Activated naive CD4-positive, alpha-beta T cell treated with Interleukin-2 at 50 U/mL for 16 hours (primary cell): Measurements from ENCODE around the gene HOXB2.
"Not testable (repeated sequence)": the region's sequence is repeated elsewhere in the genome, so short reads cannot be mapped to it uniquely, and the experiment has no call there.

Experiments used
- DNase-seq: peaks from one replicate; pipeline ENCODE4 v3.0.0-alpha.2; 2020

The HOXB2 gene

DNA sequence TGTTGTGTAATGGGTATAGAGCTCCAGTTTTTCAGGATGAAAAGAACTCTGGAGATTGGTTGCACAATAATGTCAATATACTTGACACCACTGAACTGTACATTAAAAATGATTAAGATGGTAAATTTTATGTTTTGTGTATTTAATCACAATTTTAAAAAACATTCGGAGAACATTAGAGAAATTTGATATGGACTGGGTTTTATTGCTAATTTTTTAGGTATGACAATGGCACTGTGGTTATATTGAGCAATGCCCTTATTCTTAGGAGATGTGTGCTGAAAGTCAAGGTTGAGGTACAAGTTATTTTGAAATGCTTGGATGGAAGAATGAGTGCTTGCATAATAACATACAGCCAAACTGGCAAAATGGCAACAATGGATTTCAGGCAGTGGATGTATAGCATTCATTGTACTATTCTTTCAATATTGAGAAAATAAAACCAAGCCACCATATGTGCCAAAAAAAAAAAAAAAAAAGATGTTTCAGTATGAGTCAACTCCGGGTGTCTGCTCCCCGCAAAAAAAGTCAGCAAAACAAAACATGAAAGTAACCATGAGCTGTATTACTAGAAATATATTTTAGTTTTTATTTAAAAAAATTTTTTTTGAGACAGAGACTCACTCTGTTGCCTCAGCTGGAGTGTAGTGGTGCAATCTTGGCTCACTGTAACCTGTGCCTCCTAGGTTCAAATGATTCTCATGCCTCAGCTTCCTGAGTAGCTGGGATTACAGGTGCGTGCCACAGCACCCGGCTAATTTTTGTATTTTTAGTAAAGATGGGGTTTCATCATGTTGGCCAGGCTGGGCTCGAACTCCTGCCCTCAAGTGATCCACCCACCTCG, 33.9 kb downstream of the HOXB2 start:
- peak; percentile 44 for DNase-seq

DNA sequence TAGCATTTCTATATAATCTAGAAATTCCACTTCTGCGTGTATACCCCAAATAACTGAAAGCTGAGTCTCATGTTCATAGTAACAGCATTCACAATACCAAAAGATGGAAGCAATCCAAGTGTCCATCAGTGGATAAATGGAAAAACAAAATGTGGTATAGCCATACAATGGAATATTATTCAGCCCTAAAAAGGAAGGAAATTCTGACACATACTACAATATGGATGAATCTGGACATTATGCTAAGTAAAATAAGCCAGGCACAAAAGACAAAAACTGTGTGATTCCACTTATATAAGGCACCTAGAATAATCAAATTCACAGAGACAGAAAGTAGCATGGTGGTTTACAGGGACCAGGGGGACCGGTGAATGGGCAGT, 34.5 kb downstream of the HOXB2 start:
- DNase-seq: no peak

DNA sequence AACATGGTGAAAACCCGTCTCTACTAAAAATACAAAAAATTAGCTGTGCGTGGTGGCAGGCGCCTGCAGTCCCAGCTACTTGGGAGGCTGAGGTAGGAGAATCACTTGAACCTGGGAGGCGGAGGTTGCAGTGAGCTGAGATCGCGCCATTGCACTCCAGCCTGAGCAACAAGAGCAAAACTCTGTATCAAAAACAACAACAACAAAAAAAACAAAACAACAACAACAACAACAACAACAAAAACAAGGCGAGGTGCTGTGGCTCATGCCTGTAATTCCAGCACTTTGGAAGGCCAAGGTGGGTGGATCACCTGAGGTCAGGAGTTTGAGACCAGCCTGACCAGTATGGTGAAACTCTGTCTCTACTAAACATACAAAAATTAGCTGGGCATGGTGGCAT, 35.2 kb downstream of the HOXB2 start:
- DNase-seq: not testable (repeated sequence)

DNA sequence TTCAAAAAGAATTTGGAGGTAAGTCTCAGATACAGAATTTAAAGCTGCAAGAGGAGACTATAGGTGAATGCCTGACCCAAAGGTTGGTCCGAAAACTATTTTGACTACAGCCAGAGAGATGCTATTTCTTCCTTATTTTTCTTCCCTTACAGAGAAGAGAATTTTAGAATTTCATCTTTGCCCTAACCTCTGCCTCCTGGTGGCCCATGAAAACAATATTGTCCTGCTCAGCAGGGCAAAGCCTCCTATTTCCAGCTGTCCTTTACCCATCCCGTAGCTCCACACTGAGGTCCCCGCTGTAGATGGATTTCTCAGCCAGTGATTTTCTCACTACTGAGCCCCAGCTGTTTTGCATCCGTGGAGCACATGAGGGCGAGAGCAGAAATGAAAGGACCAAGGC, 38.7 kb downstream of the HOXB2 start:
- no peak for DNase-seq

DNA sequence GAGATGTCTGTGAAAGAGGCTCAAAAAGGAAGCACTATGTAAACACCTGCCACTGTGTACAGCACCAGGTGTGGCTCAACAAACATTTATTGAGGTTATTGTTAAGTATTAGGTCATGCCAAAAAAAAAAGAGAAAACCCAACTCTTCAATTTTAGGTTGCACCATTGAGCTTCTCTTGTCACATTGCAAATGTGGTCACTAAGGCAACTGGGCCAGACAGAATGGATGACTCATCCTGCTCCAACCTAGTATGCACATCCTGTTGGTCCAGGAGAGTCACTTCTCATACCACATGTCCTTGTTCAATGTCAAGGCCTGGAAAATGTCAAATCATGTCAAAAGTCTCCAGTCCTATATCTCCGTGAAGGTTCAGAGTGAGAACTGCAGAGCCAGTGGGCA, 39.1 kb downstream of the HOXB2 start:
- DNase-seq: peak; percentile 41

DNA sequence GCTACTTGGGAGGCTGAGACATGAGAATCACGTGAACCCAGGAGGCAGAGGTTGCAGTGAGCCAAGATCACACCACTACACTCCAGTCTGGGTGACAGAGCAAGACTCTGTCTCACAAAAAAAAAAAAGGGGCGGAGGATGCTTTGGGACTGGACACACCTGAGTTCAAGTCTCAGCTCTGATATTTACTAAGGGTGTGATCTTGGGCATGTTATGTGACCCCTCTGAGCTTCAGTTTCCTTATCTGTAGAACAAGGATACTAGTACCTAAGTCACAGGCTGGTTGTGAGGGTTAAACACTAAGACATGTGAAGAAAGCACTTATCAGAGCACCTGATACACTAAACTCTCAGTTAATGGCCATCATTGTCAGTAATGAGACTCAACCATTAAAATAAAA, 40.0 kb downstream of the HOXB2 start:
- no peak for DNase-seq

DNA sequence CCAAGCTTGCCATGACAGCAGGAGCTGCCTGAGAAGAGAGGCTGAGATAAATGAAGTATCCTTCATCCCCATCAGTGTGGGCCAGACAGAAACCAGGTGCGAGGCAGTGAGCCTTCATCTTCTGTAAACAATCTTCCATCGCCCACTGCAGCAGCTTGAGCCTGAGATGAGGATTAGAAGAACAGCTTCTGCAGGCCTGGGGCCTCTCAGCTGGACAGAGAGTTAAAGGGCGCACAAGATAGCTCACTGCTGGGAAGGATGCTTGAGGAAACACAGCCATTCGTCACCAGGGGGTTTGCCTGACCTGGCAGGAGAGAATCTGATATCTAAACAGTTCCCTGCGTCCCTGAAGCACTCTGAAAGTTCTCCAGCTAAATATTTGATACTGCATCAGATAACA, 41.2 kb downstream of the HOXB2 start:
- no peak for DNase-seq

DNA sequence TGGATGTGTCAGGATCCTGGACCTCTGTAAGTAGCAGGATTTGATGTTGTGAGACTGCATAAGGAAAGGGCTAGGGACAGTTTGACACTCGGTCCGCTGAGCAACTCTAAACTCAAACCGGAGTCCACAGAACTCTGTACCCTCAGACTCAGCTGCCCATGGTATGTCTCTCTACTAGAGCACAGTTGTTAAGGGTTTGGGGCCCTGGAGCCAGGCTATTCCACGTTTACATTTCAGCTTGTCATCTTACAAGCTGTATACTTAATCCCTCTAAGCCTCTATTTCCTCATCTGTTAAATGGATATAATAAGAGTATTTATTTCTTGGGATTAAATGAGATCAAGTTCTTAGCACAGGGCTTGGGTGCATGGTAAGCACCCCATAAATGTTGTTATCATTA, 42.0 kb downstream of the HOXB2 start:
- no peak for DNase-seq

DNA sequence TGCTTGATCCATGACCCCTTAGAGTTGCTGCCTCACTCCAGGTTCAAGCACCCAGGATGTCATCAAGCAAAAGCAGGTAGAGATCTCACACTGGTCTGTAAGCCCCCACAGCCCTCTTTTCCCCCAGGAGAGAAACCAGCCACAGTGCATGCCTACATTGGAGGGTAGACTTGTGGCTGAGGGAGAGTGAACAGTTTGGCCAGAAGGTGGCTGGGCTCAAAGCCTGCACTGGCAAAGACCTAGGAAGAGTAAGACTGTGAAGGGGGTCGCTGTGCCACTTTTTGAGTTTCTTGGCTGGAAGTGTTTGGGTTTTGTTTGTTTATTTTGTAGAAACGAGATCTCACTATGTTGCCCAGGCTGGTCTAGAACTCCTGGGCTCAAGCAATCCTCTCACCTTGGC, 42.6 kb downstream of the HOXB2 start:
- no peak for DNase-seq

DNA sequence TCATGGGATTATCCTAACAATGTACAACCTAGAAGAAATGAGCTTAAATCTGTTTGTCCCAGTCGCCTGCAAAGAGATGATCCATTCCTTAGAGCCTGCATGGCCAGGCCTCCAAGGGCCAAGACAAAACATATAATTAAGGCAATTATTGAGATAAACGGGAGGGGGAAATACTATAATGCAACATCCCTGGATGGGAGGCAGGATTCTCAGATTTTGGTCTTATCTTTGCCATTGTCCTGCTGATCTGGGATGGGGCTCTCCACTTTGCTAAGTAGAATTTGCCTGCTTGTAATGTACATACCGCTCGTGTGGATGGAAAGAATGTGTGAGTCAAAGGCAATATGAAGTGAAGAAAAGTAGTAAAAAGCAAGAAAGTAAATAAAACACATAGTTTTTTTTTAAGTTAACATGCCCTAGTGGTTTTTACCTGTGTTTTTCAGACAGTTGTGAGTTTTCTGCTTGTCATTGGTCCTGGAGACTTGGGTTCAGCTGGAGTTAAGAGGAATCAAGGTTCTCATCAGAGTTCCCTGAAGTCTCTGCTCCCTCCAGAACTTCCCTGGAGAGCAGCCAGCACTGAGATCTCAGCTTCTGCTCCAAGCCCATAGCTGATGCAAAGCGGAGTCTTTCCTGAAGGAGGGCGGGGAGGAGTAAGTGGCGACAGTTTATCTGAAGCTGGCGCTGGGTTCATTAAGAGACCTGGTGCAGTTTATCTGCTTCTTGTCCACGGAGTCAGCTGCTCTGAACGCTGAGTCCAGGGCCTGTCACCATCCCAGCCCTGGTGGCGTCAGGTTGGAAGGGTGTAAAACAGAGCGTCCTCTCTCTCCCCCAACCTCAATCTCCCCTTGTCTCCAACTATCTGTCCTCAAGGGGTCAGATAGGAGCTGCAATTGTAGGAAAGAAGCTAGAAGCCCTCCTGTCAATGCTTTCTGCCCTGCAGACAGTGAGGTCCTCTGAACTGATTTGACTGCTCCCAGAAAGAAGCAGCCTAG, 44.2 kb downstream of the HOXB2 start:
- no peak for DNase-seq

DNA sequence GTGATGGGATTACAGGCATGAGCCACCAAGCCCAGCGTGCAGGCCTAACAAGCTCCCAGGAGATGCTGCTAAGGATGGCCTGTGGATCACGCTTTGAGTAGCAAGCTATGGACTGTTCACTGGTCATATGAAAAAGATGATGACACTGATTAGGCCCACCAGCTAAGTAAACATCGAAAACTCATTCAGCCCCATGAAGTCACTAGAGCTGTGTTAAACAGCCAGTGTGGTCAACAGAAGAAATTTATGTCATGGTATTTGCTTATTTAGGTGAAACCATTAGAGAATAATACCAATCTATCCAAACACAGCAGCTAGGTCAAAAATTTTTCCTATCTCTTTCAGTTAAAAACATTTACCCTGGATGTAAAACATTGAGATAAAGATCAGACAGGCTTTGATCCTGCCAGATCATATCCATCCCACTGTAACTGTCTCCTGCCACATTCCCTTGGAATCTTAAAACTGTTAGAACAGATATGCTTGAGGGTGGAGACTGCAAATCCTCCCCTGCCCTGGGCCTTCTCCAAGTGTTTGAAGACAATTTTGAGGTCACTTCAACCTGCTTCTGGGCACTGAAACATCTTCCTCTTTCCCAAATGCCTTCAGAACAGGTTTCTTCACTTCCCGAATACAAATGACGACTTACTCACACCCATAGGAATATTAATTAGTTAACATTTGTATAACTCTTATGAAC, 45.0 kb downstream of the HOXB2 start:
- no peak for DNase-seq

DNA sequence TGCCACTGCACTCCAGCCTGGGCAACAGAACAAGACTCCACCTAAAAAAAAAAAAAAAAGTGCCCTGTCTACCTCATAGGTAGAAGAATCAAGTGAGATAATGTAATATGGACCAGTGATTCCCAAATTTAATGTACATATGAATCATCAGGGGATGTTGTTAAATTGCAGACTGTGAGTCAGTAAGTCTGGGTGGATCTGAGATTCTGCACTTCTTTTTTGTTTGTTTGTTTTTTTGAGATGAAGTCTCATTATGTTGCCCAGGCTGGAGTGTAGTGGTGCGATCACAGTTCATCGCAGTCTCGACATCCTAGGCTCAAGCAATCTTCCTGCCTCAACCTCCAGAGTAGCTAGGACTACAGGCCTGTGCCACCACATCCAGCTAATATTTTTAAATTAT, 45.7 kb downstream of the HOXB2 start:
- DNase-seq: no peak

DNA sequence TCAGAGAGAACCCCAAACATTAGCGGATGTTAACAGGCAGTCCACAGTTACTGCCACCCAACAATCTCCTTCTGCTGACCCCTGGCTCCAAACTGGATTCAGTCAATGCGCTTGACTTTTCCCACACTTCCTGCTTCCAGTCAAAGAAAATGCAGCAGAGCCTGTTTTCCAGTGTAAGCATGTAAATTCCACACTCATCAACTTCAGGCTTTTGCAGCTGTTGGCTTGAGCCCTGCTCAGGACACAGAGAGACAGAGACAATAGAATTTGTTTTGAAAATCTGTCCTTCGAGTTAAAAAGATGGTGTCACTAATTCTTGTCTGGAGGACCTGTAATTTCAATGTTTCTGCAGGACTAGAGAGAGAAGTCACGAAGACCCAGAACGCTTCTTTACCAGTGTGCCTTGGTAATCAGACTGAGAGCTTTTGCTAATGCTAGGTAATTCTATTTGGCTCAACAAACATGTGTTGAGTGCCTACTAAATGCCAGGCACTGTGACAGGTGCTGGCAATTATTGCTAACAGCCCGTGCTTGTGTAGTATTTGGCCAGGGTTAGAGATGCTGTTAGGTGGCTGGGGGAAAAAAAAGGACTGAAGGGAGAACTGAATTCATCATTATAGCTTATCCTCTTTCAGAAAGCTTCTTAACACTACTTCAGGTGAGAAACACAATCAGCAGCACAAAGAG, 46.6 kb downstream of the HOXB2 start:
- DNase-seq: no peak

DNA sequence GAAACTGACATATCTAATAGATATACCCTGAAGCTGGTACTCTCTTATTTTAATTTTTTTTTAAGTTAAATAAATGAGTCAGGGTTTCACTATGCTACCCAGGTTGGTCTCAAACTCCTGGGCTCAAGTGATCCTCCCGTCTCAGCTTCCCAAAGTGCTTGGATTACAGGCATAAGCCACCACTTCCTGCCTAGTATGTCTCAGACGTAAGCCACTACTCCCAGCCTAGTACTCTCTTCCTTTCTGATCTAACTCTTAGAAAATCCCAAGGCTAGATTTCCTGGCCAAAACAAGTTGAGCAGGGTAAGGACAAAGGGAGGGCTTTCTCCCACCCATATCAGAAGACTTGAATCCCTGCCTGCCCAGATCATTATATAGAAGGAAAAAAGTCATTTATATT, 47.8 kb downstream of the HOXB2 start:
- no peak for DNase-seq

DNA sequence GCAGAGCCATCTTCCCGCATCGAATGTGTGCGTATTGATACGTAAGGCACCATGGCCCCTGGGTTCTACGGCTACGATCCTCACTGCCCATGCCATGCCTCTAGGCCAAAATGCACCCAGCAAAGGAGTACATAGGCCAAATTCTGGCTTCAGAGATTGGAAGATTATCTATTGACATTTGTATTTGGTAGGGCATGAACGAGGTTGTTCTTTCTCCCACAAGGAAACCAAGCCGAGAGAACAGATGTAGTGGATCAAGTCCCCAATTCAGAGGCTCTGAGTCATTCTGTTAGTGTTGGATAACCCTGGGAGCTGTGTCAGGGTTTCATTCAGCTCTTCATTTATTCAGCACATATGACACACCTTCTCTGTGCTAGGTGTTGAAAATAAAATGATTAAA, 50.6 kb downstream of the HOXB2 start:
- DNase-seq: no peak
